GM23248 (cell line): ENCODE results near the gene CDH7. TPM values are rescaled to one million over a fixed set of nuclear protein-coding genes. Genes with fewer than 3 reads are reported as not detected.

Source experiments
- DNase-seq: peaks from one replicate; pipeline ENCODE4 v3.0.0-alpha.2; 2015
- H2AFZ ChIP-seq: fragments of 200-600 bp; sonication (generic); 2 replicates; pipeline ENCODE4 v1.6.1; 2016; ENCODE audit warnings: antibody characterized with exemption
- H3F3A ChIP-seq: fragments of 200-600 bp; sonication (generic); 2 replicates; pipeline ENCODE4 v1.6.1; 2016; ENCODE audit warnings: mild to moderate bottlenecking, antibody characterized with exemption, mixed run types; ENCODE audit not compliant: insufficient read depth
- H3K27ac ChIP-seq: fragments of 200-600 bp; sonication (generic); 2 replicates; pipeline ENCODE4 v1.5.1; 2016; ENCODE audit warnings: mild to moderate bottlenecking
- H3K27me3 ChIP-seq: fragments of 200-600 bp; sonication (generic); replicated peaks from 2 replicates; pipeline ENCODE4 v1.6.1; 2016; ENCODE audit warnings: mild to moderate bottlenecking; ENCODE audit not compliant: insufficient read depth
- H3K36me3 ChIP-seq: fragments of 200-600 bp; sonication (generic); 2 replicates; pipeline ENCODE4 v1.6.1; 2016; ENCODE audit warnings: low read depth, mild to moderate bottlenecking
- H3K4me1 ChIP-seq: fragments of 200-600 bp; sonication (generic); 2 replicates; pipeline ENCODE4 v1.6.1; 2016; ENCODE audit warnings: mild to moderate bottlenecking; ENCODE audit not compliant: insufficient read depth
- H3K4me2 ChIP-seq: fragments of 200-600 bp; sonication (generic); one replicate; pipeline ENCODE4 v1.6.1; 2016; ENCODE audit warnings: mild to moderate bottlenecking; ENCODE audit not compliant: unreplicated experiment
- H3K4me3 ChIP-seq: fragments of 200-600 bp; sonication (generic); 2 replicates; pipeline ENCODE4 v1.5.1; 2016; ENCODE audit warnings: mild to moderate bottlenecking
- H3K79me2 ChIP-seq: fragments of 200-600 bp; sonication (generic); 2 replicates; pipeline ENCODE4 v1.6.1; 2016; ENCODE audit warnings: mild to moderate bottlenecking; ENCODE audit not compliant: insufficient read depth
- H3K9ac ChIP-seq: fragments of 200-600 bp; sonication (generic); 2 replicates; pipeline ENCODE4 v1.6.1; 2016; ENCODE audit warnings: mild to moderate bottlenecking
- H3K9me2 ChIP-seq: fragments of 200-600 bp; sonication (generic); 2 replicates; pipeline ENCODE4 v1.6.1; 2016; ENCODE audit warnings: mixed run types, mild to moderate bottlenecking, moderate library complexity; ENCODE audit not compliant: insufficient read depth
- H3K9me3 ChIP-seq: fragments of 200-600 bp; sonication (generic); one replicate; pipeline ENCODE4 v1.6.1; 2017; ENCODE audit warnings: low read depth
- H4K20me1 ChIP-seq: fragments of 200-600 bp; sonication (generic); 2 replicates; pipeline ENCODE4 v1.6.0; 2016; ENCODE audit not compliant: insufficient read depth
- EZH2 ChIP-seq: fragments of 200-600 bp; sonication (generic); IDR thresholded peaks from 2 replicates; pipeline ENCODE4 v1.6.1; 2018; ENCODE audit warnings: antibody characterized with exemption, mild to moderate bottlenecking; ENCODE audit not compliant: insufficient read depth, poor library complexity, severe bottlenecking
- EZH2phosphoT487 ChIP-seq: fragments of 200-600 bp; sonication (generic); IDR thresholded peaks from 2 replicates; pipeline ENCODE4 v1.6.1; 2018; ENCODE audit warnings: antibody characterized with exemption, moderate library complexity, mild to moderate bottlenecking, low read depth; ENCODE audit not compliant: insufficient read depth
- whole genome bisulfite sequencing, 2 experiments: methylation state at CpG; one replicate each; pipeline ENCODE4 v1.1.6; 2015 to 2017; ENCODE audit warnings: low lambda C conversion rate in 2 of 2, low coverage in 1 of 2; ENCODE audit errors: missing lambda C conversion rate in 2 of 2; 5-methylcytosine and 5-hydroxymethylcytosine counted together
- in situ Hi-C: fragments of 300-500 bp; cut with MboI; formaldehyde crosslinking; loops from 2 replicates; pipeline ENCODE4 v1.15.0; 2020
- polyA plus RNA-seq: library from polyadenylated mRNA; unstranded; fragments of >200 nt; fragmentation: Nextera tagmentation; extraction: Ambion mirVana; gene quantifications from 2 replicates; pipeline ENCODE4 v1.2.1, GENCODE V29; 2016
- total RNA-seq: library from RNA; depleted of rRNA; stranded (reverse); fragments of >200 nt; shearing (Covaris generic); gene quantifications from 2 replicates; pipeline ENCODE4 v1.2.3, GENCODE V29; 2014

CDH7 gene
- total and polyA plus RNA-seq, 2 experiments from 2014 or later: not detected

- no peaks in the 10 kb centered on the region for H3K4me1 ChIP-seq
- no peaks in the 10 kb centered on the region for H3K9me2 ChIP-seq
- H3K4me2 ChIP-seq: no peak overlapping the region
- TF ChIP-seq EZH2 (no peak), EZH2phosphoT487 (no peak)
- no peak for DNase-seq
- no peak overlapping the region for H3K9ac ChIP-seq
- H3K79me2 ChIP-seq: no peaks in the 10 kb centered on the region
- H3K27ac ChIP-seq: no peak overlapping the region
- H4K20me1 ChIP-seq: no peaks in the 10 kb centered on the region
- H3K9me3 ChIP-seq: no peaks in the 10 kb centered on the region
- no peak overlapping the region for H2AFZ ChIP-seq
- no peaks in the 10 kb centered on the region for H3K27me3 ChIP-seq
- no peak overlapping the region for H3K4me3 ChIP-seq
- WGBS, 2 experiments: 10 to 11% methylated on average over 4 of the region's 4 CpGs
- no peaks in the 10 kb centered on the region for H3K36me3 ChIP-seq
- H3F3A ChIP-seq: no peaks in the 10 kb centered on the region
- in situ Hi-C loops: no loop called here
These were observed 41.8 kb downstream of the CDH7 start for GRCh38 chr18:65792456-65793074.

DNA sequence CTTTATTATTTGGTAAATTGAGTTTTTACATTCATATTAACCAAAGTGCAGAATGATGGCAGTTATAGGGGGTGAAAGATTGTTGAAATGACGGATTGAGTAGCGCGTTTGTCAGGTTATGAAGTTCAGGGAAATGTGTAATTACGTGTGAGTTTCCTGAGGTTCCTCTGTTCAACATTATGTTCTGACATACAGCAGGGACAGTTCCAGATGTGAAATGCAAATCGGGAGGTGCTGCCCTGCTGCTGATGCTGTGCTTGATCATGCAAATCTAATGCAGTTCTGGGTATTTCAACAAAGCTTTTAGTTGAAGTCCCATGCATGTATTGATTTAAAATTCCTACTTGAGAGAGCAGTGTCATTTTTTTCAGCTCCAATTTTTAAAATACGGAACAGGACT lies 57.9 kb downstream of the CDH7 start:
- Histone ChIP-seq H3K27me3 (no peaks in the 10 kb centered on the region), H4K20me1 (no peaks in the 10 kb centered on the region), H3K36me3 (no peaks in the 10 kb centered on the region), H3K9me3 (no peaks in the 10 kb centered on the region), H3K27ac (no peak overlapping the region), H3F3A (no peaks in the 10 kb centered on the region), H3K4me1 (no peaks in the 10 kb centered on the region), H3K9ac (no peak overlapping the region), H3K9me2 (no peaks in the 10 kb centered on the region), H3K4me3 (no peak overlapping the region), H3K4me2 (no peak overlapping the region), H2AFZ (no peak overlapping the region), H3K79me2 (no peaks in the 10 kb centered on the region)
- in situ Hi-C loops: no loop called here
- WGBS, 2 experiments: 2 to 4% methylated on average over 6 of the region's 6 CpGs
- no peak for DNase-seq
- TF ChIP-seq EZH2phosphoT487: no peak

DNA sequence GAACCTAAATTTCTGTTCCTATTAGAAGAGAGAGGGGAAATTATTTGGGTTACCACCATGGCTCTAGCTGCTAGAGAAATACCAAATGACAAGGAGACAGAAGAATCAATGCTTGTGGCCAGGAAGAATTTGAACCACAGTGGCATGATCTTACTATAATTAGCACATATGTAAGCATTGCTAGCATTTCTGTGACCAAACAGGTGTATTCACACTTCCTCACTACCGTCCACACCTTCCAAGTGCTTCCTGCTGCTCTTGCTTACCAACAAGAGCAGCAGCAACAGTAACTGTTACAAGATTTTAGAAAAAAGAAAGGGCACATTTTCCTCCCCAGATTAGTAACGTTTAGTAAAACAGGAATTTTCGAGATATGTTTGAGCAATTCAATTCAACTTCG lies 60.5 kb downstream of the CDH7 start:
- TF ChIP-seq EZH2phosphoT487: no peak
- no peak for TF ChIP-seq EZH2
- Histone ChIP-seq H3K4me1 (no peaks in the 10 kb centered on the region), H3K4me3 (no peak overlapping the region), H3K9me2 (no peaks in the 10 kb centered on the region), H4K20me1 (no peaks in the 10 kb centered on the region), H3K27ac (no peak overlapping the region), H3K9ac (no peak overlapping the region), H3K27me3 (no peaks in the 10 kb centered on the region), H2AFZ (no peak overlapping the region), H3K36me3 (no peaks in the 10 kb centered on the region), H3K79me2 (no peaks in the 10 kb centered on the region), H3F3A (no peaks in the 10 kb centered on the region), H3K9me3 (no peaks in the 10 kb centered on the region), H3K4me2 (no peak overlapping the region)
- in situ Hi-C loops: no loop called here
- DNase-seq: no peak
- WGBS, 2 experiments: 7 to 11% methylated on average over 4 of the region's 4 CpGs

DNA sequence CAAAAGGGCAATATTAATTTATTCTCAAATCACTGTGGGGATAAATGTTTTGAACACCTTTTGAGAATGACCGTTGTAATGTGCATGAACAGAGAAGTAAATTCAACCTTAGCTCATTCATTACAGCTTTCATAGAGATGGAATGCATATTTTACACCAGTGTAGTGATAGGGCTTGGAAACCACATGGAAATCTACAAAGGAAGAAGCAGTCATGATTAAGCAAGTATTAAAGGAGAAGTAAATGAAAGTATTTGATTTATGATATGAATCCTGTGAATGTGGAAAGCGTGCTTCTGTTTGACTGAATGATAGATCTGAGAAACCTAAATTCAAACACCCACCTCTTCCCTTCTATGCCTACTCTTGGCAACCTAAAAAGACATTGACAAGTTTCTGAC lies 64.7 kb downstream of the CDH7 start:
- no peaks in the 10 kb centered on the region for H3K4me1 ChIP-seq
- no peak for DNase-seq
- no peaks in the 10 kb centered on the region for H4K20me1 ChIP-seq
- no peaks in the 10 kb centered on the region for H3K9me2 ChIP-seq
- 17 to 23% methylated on average over 2 of the region's 2 CpGs for WGBS, 2 experiments
- no peak overlapping the region for H3K4me3 ChIP-seq
- H3K27me3 ChIP-seq: no peaks in the 10 kb centered on the region
- no peak overlapping the region for H3K9ac ChIP-seq
- H3K36me3 ChIP-seq: no peaks in the 10 kb centered on the region
- no peaks in the 10 kb centered on the region for H3F3A ChIP-seq
- H3K79me2 ChIP-seq: no peaks in the 10 kb centered on the region
- no peak overlapping the region for H2AFZ ChIP-seq
- in situ Hi-C loops: no loop called here
- no peaks in the 10 kb centered on the region for H3K9me3 ChIP-seq
- TF ChIP-seq EZH2: no peak
- no peak for TF ChIP-seq EZH2phosphoT487
- H3K27ac ChIP-seq: no peak overlapping the region
- no peak overlapping the region for H3K4me2 ChIP-seq

DNA sequence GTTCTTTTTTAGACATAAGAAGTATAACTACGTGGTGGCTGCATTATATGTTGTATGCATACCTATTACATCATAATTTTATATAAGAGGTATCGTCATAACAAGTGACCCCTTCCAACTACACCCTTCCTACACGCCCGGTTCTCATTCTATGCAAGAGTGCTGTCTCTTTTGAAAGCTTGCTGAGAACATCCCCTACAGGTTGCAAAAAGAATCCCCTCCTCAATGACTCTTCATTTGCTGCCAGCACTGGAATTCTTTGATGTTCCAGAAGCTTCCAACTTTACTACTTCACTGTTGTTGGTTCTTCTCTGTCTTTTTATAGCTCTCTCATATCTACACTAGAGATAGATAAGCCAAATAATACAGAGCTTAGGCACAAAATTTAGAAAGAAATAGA lies 66.4 kb downstream of the CDH7 start:
- no peak overlapping the region for H3K4me2 ChIP-seq
- WGBS, 2 experiments: 8 to 20% methylated on average over 4 of the region's 4 CpGs
- no peaks in the 10 kb centered on the region for H3K9me3 ChIP-seq
- no peak overlapping the region for H3K27ac ChIP-seq
- no peak for DNase-seq
- H3K4me3 ChIP-seq: no peak overlapping the region
- H3K36me3 ChIP-seq: no peaks in the 10 kb centered on the region
- H2AFZ ChIP-seq: no peak overlapping the region
- H4K20me1 ChIP-seq: no peaks in the 10 kb centered on the region
- H3K4me1 ChIP-seq: no peaks in the 10 kb centered on the region
- no peaks in the 10 kb centered on the region for H3K79me2 ChIP-seq
- in situ Hi-C loops: no loop called here
- H3K9ac ChIP-seq: no peak overlapping the region
- no peaks in the 10 kb centered on the region for H3K27me3 ChIP-seq
- no peaks in the 10 kb centered on the region for H3F3A ChIP-seq
- H3K9me2 ChIP-seq: no peaks in the 10 kb centered on the region
- TF ChIP-seq EZH2phosphoT487 (no peak), EZH2 (no peak)
